HG02798 (cell line): ENCODE results near the gene HTR4.

Experiments
- ATAC-seq: cut with Tn5 transposase; IDR thresholded peaks from one replicate; pipeline ENCODE4 v1.9.1; 2021; ENCODE audit warnings: mild to moderate bottlenecking; ENCODE audit not compliant: unreplicated experiment, poor library complexity

Gene HTR4

DNA sequence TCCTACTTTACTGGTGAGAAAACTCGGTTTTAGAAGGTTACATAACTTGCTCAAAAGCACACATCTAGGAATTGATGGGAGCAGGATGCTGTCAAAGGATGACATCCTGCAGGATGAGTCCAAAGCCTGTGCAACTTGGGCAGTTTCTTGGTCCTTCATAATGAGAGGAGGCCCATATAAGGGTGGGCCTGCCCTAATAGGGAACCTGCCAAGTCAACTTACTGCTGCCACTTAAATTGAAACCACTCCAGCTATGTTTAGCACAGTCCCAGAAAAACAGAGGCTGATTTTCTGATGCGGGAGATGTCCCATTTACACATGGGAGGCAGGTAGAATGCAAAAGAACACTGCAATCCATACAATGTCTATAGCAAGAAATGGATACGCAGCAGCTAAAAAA lies 208.7 kb downstream of the HTR4 start:
- ATAC-seq: no peak

DNA sequence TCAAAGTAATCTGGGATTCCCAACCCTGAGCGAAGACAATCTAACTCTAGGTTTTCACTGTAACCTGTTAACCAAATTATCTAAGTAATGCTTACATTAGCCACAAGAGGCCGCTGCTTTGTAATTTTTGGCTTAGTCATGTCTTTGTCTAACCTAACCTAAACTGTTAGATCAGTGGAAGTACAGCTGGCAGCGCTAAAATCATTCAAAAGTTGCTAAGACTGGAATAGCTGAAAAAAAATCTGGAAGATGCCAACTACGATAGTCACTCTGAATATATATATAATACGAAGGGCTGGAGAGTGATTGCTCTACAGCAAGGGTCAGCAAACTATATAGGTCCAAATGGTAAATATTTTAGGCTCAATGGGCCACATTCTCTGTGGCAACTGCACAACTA lies 210.3 kb downstream of the HTR4 start:
- peak; percentile 89 for ATAC-seq

DNA sequence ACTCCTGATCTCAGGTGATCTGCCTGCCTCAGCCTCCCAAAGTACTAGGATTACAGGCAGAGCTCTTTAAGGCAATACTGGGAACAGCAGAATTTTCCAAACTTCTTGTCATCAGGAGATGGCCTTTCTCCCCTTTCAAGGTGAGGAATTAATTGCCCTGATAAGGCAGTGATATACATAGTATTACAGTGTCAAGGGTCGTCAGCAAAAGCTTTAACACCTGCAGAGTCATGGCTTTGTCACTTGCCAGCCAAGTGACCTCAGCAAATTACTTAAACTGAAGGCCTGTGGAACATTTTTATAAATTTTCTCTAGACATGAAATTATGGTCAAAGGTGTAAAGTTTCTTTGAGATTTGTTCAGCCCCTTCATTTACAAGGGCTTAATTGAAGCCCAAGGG lies 211.1 kb downstream of the HTR4 start:
- no peak for ATAC-seq

DNA sequence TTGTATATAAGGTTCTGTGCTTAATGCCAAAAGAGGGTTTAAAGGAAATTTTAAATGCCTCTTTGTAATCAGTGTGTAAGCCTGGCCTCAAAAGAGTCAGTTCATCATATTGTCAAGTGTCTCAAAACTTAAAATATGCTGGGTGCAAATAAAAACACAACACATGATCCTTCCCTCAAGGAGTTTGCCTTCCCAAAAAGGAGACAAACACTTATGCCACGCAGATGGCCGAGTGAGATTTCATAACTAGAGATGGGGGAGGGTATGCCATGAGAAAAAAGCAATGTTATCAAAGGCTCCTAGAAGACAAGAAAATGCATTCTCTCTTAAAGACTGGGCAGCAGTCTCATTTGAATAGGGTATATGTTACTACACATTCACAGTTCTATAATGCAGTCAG lies 215.4 kb downstream of the HTR4 start:
- no peak for ATAC-seq

DNA sequence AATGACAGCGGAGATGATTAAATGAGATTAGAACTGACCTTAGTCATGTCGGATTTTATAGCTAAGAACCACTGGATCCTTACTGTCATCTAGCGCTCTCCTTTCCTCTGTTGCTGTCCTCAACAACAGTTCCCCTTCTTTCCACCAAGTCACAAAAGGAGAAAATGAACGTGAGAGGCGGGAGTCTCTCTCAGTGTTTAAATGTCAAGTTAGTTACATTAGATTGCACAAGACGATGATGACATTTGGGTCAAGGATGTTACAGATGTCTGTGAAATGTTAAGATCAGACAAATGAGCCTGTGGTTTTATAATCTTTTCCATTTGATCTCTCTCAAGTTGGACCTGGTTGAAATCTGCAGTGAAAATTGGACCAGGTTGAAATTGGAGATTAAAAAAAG lies 217.1 kb downstream of the HTR4 start:
- ATAC-seq: no peak

DNA sequence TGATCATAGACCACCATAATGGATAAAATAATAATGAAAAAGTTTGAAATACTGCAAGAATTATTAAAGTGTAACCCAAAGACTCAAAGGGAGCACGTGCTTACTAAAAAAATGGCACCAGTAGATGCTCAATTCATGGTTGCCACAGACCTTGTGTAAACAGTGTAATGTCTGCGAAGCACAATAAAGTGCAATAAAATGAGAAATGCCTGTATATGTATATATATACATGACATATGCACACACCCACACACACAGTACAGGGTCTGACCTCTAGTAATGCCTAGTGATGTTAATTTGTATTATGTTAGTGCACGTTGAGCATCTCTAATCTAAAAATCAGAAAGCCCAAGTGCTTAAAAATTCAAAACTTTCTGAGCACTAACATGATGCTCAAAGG lies 218.3 kb downstream of the HTR4 start:
- ATAC-seq: no peak

DNA sequence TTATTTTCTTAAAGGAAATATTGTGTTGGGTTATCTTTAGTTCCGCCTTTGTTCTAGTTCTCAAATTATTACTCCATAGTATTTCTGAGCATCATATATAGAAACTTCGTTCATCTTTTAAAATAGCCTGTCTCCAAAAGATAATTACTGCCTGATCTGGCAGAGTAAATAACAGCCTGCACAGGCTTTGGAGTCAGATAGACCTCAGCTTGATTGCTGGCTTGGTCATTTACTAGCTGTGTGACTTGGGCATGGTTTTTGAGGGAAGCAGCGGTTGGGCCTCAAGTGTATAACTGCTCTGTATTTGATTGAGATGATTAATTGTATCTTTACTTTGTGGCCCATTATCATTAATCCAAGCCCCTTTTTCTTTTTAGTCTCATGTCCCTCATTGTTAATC lies 220.5 kb downstream of the HTR4 start:
- no peak for ATAC-seq
